Keratinocyte (primary cell): Measurements from ENCODE around the gene NLGN1.

Experiments
- EZH2 ChIP-seq: IDR thresholded peaks from one replicate; pipeline ENCODE4 v1.6.1; 2012; ENCODE audit warnings: inconsistent platforms, mild to moderate bottlenecking, low read length, moderate library complexity
- TF ChIP-seq, protein P1 (sequence below), 3 experiments: IDR thresholded peaks in 1 of 3; conservative IDR thresholded peaks in 1 of 3; optimal IDR thresholded peaks in 1 of 3; 2 replicates in 2 of 3; 3 replicates in 1 of 3; pipeline versions ENCODE3 to v1.5.1; 2011; ENCODE audit warnings: low read length in 3 of 3, mild to moderate bottlenecking in 3 of 3, moderate library complexity in 2 of 3, control low read depth in 1 of 3, inconsistent platforms in 1 of 3; ENCODE audit not compliant: insufficient read depth in 2 of 3; ENCODE audit errors: extremely low read depth in 1 of 3

DNA sequence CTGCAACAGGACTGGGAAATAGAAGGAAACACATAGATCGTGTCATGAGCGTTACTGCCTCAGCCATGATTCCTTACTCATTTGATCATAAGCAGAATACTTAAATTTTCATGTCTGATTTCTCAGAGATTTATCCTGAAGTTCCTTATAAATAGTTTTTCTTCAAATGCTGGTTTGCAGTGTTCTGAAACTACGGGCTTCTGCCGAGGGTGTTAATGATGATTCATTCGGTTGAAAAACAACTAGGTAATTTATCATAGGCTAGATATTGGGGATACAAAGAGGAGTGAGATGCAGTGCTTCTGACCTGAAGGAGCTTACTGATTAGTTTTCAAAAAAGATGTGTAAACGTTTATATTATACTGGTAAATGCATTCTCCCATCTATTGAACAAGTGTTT is 428.9 kb downstream of the NLGN1 start:
- TF ChIP-seq, protein P1, sequence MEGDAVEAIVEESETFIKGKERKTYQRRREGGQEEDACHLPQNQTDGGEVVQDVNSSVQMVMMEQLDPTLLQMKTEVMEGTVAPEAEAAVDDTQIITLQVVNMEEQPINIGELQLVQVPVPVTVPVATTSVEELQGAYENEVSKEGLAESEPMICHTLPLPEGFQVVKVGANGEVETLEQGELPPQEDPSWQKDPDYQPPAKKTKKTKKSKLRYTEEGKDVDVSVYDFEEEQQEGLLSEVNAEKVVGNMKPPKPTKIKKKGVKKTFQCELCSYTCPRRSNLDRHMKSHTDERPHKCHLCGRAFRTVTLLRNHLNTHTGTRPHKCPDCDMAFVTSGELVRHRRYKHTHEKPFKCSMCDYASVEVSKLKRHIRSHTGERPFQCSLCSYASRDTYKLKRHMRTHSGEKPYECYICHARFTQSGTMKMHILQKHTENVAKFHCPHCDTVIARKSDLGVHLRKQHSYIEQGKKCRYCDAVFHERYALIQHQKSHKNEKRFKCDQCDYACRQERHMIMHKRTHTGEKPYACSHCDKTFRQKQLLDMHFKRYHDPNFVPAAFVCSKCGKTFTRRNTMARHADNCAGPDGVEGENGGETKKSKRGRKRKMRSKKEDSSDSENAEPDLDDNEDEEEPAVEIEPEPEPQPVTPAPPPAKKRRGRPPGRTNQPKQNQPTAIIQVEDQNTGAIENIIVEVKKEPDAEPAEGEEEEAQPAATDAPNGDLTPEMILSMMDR (optimal IDR thresholded peaks at IDR 0.05 in 1 of 3, IDR thresholded peaks at IDR 0.05 in 1 of 3, conservative IDR thresholded peaks at IDR 0.05 in 1 of 3; ENCODE audit: extremely low read depth in 1 of 3, insufficient read depth in 2 of 3, low read length in 3 of 3): no peak
- TF ChIP-seq EZH2: no peak
